ENCODE measurements around the gene ZP2.
"Not testable (repeated sequence)": the region's sequence is repeated elsewhere in the genome, so short reads cannot be mapped to it uniquely, and the experiment has no call there.

Gene ZP2

DNA sequence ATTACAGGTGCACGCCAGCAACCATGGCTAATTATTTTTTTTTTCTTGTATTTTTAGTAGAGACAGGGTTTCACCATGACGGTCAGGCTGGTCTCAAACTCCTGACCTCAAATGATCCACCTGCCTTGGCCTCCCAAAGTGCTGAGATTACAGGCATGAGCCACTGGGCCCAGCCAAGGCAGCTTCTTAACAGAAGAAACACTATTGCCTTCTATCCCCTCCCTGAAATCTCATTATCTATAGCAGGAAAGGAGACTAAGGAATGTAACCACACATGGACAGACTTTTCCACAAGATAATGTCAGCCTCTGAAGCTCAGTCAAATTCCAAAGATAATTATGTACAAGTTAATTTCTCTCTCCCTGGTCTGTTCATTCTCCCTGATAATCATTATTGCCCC is 5.7 kb upstream of the ZP2 start:
- no peak for DNase-seq (ENCODE audit: low read depth in 2 of 2)

GRCh38 chr16:21214086-21214485 is 2.7 kb upstream of the ZP2 start:
- no peak for DNase-seq (ENCODE audit: low read depth in 2 of 2)

DNA sequence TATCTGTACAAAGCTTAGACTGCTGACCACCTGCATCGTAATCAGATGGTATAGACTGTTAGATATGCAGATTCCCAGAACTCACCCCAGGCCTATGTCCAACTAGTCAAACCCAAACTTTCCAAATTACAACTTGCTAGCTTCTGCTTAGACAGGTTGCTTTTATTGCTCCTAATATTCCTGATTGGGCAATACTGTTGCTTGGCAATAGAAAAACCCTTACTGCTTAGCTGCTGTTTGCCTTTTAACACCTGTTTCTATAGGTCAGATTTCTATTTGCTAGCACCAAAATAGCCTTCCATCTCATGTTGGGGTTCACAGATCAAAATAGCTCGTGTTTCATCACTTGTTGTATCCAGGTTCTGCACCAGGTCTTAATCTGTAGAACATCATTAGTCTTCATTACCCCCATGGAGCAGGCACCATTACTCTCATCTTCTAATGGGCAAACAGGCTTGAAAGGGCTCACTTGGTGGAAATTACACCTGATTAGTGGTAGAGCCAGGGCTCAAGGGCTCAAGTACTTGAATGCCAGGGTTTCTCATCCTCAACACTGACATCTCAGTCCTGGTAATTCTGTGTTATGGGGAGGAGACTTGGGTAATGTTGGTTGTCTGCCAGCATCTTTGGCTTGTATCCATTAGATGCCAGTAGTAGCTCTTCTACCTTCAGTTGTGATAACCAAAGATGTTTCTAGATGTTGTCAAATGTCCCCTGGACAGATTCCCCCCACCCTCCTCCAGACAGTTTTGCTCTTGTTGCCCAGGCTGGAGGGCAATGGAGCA is 2.7 kb downstream of the ZP2 start:
- DNase-seq (ENCODE audit: low read depth in 2 of 2), result no peak

- no peak for DNase-seq (ENCODE audit: low read depth in 2 of 2)
Observed at GRCh38 chr16:21206550-21206949, 4.8 kb downstream of the ZP2 start.

DNA sequence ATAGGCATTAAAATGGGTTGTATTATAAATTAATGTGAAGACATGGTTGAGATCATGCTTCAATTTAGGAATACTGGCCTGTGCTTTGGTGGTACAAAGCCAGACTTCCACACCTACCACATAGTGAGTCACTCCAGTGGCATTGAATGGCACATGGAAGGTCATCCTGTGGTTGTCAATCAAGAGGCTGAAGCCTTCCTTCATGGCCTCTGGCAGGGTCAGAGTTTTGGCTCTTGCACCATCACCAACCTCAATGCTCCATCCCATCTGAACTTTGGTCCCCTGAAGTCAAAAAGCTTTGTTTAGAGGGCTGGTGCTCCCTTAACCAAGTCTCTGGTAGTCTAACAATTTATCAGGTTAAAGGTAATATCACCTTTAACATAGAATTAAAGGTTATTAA is 6.1 kb downstream of the ZP2 start:
- no peak for DNase-seq (ENCODE audit: low read depth in 2 of 2)

DNA sequence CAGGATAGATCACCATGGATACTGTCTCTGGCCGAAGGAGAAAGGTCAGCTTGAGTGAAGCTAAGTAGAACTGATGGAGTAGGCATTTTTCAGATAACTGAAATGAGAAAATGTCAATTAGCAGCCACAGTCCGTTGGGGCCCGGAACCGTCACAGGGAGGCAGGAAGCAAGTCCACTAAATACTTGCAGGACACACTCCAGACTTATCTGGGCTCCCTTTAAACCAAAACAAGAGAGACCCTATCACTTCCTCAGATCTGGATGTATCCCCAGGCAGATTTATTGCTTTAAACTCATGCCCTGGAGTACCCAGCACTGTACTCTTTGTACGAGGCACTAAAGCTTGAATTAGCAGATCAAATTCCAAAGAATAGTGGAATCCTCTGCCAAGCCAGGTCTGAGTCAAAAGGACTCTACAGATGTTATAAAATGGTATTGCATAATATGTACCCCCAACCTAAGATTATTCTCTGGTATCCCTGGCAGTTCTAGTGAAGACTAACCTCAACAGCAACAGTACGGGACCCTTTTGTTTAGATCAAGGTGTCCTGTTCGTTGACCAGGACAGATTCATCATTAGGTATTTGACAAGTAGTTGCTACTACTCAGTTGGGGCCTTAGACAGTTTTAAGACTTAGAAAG is 8.1 kb downstream of the ZP2 start:
- no peak for DNase-seq (ENCODE audit: low read depth in 2 of 2)

DNA sequence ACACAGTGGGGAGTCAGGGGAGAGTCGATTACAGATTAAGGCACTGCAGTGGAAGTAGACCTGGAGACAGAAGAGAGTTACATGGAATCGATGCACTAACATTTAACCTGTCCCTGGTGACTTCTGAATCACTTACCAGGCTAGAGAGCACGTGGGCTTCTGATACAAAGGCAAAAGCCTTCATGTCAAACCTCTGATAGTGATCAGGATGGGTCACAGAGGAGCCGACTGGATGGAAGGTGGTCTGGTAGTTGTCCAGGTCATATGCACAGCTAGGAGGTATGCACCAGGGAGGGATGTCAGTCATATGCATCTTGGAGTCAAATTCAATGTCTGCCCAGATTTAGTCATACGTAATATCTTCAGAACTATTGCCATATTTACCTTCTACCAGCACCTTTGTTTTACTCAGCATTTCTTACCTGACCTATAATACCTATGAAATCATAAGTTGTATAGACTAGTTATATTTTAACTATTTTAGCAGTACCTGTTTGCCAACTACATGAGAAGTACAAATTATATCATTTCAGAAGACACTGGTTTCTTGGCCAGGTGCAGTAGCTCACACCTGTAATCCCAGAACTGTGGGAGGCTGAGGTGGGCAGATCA is 11.7 kb downstream of the ZP2 start:
- no peak for DNase-seq (ENCODE audit: low read depth in 2 of 2)

GRCh38 chr16:21197621-21198020 is 13.8 kb downstream of the ZP2 start:
- no peak for DNase-seq (ENCODE audit: low read depth in 2 of 2)

- no peak for DNase-seq (ENCODE audit: low read depth in 2 of 2)
Observed at GRCh38 chr16:21197112-21197511, 14.3 kb downstream of the ZP2 start.

DNA sequence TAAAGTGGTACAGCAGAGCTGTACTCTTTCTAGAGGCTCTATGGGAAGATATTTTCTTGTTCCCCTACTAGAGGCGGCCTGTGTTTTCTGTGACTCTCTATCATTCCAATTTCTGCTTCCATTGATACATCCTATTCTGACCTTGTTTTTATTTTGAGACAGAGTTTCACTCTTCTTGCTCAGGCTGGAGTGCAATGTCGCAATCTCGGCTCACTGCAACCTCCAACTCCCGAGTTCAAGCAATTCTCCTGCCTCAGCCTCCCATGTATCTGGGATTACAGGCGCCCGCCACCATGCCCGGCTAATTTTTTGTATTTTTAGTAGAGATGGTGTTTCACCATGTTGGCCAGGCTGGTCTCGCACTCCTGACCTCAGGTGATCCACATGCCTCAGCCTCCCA is 16.0 kb downstream of the ZP2 start:
- DNase-seq (ENCODE audit: low read depth in 2 of 2), result not testable (repeated sequence)

GRCh38 chr16:21194771-21195301 is 16.5 kb downstream of the ZP2 start:
- no peak for DNase-seq (ENCODE audit: low read depth in 2 of 2)

DNA sequence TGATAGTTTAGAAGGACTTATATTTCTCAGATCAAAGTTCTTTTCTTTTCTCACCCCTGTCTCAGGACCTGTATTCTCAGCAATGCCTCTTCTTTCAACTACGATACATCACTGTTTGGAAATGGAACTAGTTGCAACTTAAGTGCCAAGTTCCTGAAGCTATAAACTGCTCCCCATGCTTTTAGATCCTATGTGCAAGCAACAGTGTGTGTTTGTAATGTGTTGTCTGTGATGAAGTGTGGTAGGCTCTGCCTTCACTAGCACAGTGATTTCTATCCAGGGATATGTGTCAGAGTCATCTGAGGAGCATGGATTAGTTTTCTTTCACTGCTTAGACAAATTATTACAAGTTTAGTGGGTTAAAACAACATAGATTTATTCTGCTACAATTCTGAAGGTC is 18.4 kb downstream of the ZP2 start:
- DNase-seq (ENCODE audit: low read depth in 2 of 2), result no peak

- DNase-seq (ENCODE audit: low read depth in 2 of 2), result no peak
Observed at GRCh38 chr16:21190599-21190998, 20.8 kb downstream of the ZP2 start.

DNA sequence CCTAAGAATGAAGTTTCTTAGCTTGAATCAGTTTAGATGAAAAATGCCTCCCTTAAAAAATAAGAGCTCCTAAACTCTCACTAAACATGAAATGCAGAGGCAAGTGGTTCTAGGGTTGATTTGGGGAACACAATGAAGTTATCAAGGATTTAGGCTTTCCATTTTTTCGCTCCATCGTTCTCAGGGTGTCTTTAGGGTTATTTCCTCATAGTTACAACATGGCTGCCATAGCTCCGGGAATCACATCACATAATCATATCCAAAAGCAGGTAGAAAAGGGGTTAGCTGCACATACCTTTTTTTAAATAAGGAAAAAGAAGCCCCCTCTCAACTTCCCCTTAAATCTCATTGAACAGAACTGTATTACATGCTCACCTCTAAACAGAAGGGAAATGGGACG is 21.4 kb downstream of the ZP2 start:
- DNase-seq (ENCODE audit: low read depth in 2 of 2), result no peak

DNA sequence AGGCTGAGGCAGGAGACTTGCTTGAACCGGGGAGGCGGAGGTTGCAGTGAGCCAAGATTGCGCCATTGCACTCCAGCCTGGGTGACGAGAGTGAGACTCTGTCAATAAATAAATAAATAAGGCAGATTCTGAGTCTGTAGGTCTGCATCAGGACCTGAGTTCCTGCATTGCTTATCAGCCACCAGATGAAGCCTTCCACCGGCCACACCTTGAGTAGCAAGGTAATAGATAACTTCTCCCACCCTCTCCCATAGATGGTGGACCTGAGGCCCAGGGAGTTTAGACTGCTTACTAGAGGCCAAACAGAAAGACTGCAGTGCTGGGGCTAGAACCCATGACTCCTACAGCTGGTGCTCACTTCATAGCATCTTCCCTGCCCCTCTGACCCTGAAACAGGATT is 22.1 kb downstream of the ZP2 start:
- no peak for DNase-seq (ENCODE audit: low read depth in 2 of 2)

GRCh38 chr16:21186326-21186691 is 25.1 kb downstream of the ZP2 start:
- DNase-seq (ENCODE audit: low read depth in 2 of 2), result no peak

DNA sequence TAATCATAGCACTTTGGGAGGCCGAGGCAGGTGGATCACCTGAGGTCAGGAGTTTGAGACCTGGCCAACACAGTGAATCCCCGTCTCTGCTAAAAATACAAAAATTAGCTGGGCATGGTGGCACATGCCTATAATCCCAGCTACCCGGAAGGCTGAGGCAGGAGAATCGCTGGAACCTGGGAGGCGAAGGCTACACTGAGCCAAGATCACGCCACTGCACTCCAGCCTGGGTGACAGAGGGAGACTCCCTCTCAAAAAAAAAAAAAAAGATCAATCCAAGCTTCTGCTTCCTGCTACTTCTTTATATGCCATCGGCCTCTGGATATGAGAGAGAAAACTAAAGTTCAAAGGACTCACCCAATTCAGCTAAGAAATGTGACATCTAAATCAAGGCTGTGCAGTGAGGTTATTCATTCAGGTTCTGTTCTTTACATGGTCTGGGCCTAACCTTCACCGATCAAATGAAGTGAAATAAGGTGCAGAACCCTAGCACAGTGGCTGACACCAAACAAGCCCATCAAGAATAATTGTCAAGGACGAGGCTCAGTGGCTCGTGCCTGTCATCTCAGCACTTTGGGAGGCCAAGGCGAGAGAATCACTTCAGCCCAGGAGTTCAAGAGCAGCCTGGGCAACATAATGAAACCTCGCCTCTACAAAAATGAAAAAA is 25.6 kb downstream of the ZP2 start:
- no peak for DNase-seq (ENCODE audit: low read depth in 2 of 2)

DNA sequence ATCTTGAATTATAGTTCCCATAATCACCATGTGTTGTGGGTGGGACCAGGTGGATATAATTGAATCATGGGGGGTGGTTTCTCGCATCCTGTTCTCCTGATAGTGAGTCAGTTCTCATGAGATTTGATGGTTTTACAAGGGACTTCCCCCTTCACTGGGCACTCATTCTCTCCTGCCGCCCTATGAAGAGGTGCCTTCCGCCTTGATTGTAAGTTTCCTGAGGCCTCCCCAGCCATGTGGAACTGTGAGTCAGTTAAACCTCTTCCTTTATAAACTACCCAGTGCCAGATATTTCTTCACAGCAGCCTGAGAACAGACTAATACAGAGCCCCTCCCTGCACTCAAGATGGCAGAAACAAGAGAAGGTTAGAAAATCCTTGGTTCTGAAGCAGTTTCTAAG is 26.5 kb downstream of the ZP2 start:
- DNase-seq (ENCODE audit: low read depth in 2 of 2), result peak in 1 of 2 donors; percentile 1

DNA sequence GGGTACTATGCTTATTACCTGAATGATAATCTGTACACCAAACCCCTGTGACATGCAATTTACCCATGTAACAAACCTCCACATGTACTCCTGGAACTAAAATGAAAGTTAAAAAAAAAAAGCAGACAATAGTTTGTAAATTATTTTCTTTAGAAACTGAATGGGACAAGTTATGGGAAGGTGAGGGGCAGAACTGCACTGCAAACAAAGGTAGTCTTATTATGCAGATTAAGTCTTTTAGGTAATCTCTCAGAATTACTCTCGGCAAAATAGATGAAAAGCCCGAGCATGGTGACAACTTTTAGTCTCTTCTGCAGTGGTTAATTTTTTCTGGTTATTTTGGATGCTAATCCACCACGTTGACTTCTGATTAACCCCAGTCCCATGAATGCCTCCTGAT is 27.4 kb downstream of the ZP2 start:
- DNase-seq (ENCODE audit: low read depth in 2 of 2), result no peak

GRCh38 chr16:21179983-21180365 is 31.4 kb downstream of the ZP2 start:
- no peak for DNase-seq (ENCODE audit: low read depth in 2 of 2)

GRCh38 chr16:21179126-21179982 is 32.0 kb downstream of the ZP2 start:
- DNase-seq (ENCODE audit: low read depth in 2 of 2), result no peak

GRCh38 chr16:21175397-21175796 is 36.0 kb downstream of the ZP2 start:
- no peak for DNase-seq (ENCODE audit: low read depth in 2 of 2)
